ENCODE data around the gene COX19.

Gene COX19

DNA sequence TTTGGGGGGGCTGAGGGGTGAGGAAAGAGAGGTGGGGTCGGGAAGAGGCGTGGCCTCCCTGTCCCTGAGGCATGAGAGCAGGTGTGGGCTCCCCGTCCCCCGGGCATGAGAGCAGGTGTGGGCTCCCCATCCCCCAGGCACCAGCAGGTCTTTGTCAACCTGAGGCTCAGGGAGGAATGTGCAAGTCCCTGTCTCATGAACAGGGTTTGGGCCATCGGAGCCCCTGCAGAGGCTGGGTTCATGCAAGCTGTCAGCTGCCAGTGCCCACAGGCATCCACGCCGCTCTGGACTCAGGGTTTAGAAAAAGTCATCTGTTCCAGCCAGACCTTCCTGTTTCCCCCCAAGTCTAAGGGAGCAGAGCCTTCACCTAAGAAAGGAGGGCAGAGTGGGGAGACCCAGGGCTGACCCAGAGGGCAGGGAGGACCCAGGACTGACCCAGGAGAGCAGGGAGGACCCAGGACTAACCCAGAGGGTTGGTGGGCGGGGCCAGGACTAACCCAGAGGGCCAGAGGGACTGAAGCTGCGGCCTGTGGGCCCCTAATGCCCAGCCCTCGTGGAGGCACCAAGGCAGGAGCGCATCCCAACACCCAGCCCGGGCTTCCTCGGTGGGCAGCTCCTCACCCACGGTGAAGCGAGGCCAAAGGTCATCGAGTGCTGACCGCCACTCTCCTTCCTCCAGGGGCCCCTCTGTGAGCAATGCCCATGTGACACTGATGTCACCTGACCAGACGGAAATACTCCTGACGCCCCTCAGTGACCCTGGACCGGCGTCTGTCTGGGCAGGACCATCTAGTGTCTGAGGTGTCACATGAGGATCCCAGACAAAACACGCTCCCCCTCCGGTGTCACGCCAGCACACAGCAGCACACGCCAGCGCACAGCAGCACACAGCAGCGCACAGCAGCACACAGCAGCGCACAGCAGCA is 40.1 kb upstream of the COX19 start:
- WGBS (ENCODE audit: insufficient coverage) = 89% methylated on average over 27 of the region's 28 CpGs
- Histone ChIP-seq H3K9me3 (ENCODE audit: control extremely low read depth in 1 of 5, control insufficient read depth in 4 of 5, insufficient read depth in 2 of 5, low read depth in 1 of 5, low read length in 4 of 5) (peaks cover 0 to 2% (median 0%) of the 10 kb centered on the region in 5 experiments), H3K27ac (ENCODE audit: insufficient read depth in 1 of 2, low read depth in 1 of 2, low read length in 2 of 2, poor library complexity in 1 of 2, severe bottlenecking in 2 of 2) (no peak overlapping the region), H3K4me1 (ENCODE audit: control extremely low read depth in 1 of 4, control insufficient read depth in 4 of 4, insufficient read depth in 4 of 4, low read length in 3 of 4) (peaks cover 0 to 34% (median 25%) of the 10 kb centered on the region in 4 experiments), H3K27me3 (replicated peaks in 2 of 5; ENCODE audit: control insufficient read depth in 4 of 5, insufficient read depth in 5 of 5, low read length in 4 of 5) (no peaks in the 10 kb centered on the region), H3K36me3 (ENCODE audit: control insufficient read depth in 4 of 4, insufficient read depth in 4 of 4, low read length in 3 of 4) (peaks cover 0 to 10% (median 2%) of the 10 kb centered on the region in 4 experiments), H3K4me3 (ENCODE audit: control insufficient read depth in 1 of 7, extremely low read depth in 1 of 7, insufficient read depth in 4 of 7, low read depth in 2 of 7, low read length in 6 of 7) (no peak overlapping the region)
- ChIA-PET POLR2A (no interaction called here), CTCF (interaction anchor here (1.0 to 1.6 kb wide), 2 partner anchors 20 to 22 kb away, joined by 4 to 6 read pairs; no protein-coding TSS in a partner anchor)
- DNase-seq = peak in 1 of 3 donors; percentile 21

GRCh38 chr7:1014681-1015080 is 39.3 kb upstream of the COX19 start:
- peaks cover 0 to 12% (median under 1%) of the 10 kb centered on the region in 4 experiments for H3K36me3 ChIP-seq (ENCODE audit: control insufficient read depth in 4 of 4, insufficient read depth in 4 of 4, low read length in 3 of 4)
- H3K4me1 ChIP-seq (ENCODE audit: control extremely low read depth in 1 of 4, control insufficient read depth in 4 of 4, insufficient read depth in 4 of 4, low read length in 3 of 4) = peaks cover 0 to 34% (median 25%) of the 10 kb centered on the region in 4 experiments
- ChIA-PET POLR2A (no interaction called here), CTCF (interaction anchor here (1.6 kb wide), 1 partner anchor 19 kb away, joined by 6 read pairs; no protein-coding TSS in a partner anchor)
- no peak overlapping the region for H3K27ac ChIP-seq (ENCODE audit: insufficient read depth in 1 of 2, low read depth in 1 of 2, low read length in 2 of 2, poor library complexity in 1 of 2, severe bottlenecking in 2 of 2)
- H3K4me3 ChIP-seq (ENCODE audit: control insufficient read depth in 1 of 7, extremely low read depth in 1 of 7, insufficient read depth in 4 of 7, low read depth in 2 of 7, low read length in 6 of 7) = no peak overlapping the region
- H3K9me3 ChIP-seq (ENCODE audit: control extremely low read depth in 1 of 5, control insufficient read depth in 4 of 5, insufficient read depth in 2 of 5, low read depth in 1 of 5, low read length in 4 of 5) = no peaks in the 10 kb centered on the region
- no peaks in the 10 kb centered on the region for H3K27me3 ChIP-seq (replicated peaks in 2 of 5; ENCODE audit: control insufficient read depth in 4 of 5, insufficient read depth in 5 of 5, low read length in 4 of 5)
- DNase-seq = no peak
- 97% methylated on average over 20 of the region's 20 CpGs for WGBS (ENCODE audit: insufficient coverage)

GRCh38 chr7:1013581-1013980 is 38.2 kb upstream of the COX19 start:
- ChIA-PET CTCF (interaction anchor here (2.8 kb wide), 1 partner anchor 21 kb away, joined by 6 read pairs; no protein-coding TSS in a partner anchor), POLR2A (no interaction called here)
- Histone ChIP-seq H3K27me3 (replicated peaks in 2 of 5; ENCODE audit: control insufficient read depth in 4 of 5, insufficient read depth in 5 of 5, low read length in 4 of 5) (no peaks in the 10 kb centered on the region), H3K27ac (ENCODE audit: insufficient read depth in 1 of 2, low read depth in 1 of 2, low read length in 2 of 2, poor library complexity in 1 of 2, severe bottlenecking in 2 of 2) (no peak overlapping the region), H3K4me3 (ENCODE audit: control insufficient read depth in 1 of 7, extremely low read depth in 1 of 7, insufficient read depth in 4 of 7, low read depth in 2 of 7, low read length in 6 of 7) (no peak overlapping the region), H3K4me1 (ENCODE audit: control extremely low read depth in 1 of 4, control insufficient read depth in 4 of 4, insufficient read depth in 4 of 4, low read length in 3 of 4) (peaks cover 0 to 34% (median 25%) of the 10 kb centered on the region in 4 experiments), H3K9me3 (ENCODE audit: control extremely low read depth in 1 of 5, control insufficient read depth in 4 of 5, insufficient read depth in 2 of 5, low read depth in 1 of 5, low read length in 4 of 5) (no peaks in the 10 kb centered on the region), H3K36me3 (ENCODE audit: control insufficient read depth in 4 of 4, insufficient read depth in 4 of 4, low read length in 3 of 4) (peaks cover 0 to 15% (median 7%) of the 10 kb centered on the region in 4 experiments)
- no peak for DNase-seq
- 96% methylated on average over 10 of the region's 11 CpGs for WGBS (ENCODE audit: insufficient coverage)

DNA sequence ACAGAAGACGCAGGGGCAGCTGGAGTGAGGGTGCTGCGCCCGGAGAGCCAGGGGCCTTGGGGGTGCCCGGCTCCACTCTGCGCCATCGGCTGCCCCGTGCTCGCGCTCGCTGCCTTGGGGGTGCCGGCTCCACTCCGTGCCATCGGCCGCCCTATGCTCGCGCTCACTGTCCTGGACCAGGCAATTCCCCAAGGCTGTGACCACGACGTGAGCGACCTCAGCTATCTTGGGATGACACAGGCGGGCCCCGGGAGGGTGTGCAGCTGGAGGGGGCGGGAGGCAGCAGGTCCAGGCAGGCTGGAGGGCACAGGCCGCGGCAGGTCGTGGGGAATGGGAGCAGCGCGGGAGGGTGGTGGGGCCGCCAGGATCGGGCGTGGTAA is 37.4 kb upstream of the COX19 start:
- ChIA-PET CTCF (interaction anchor here (1.0 to 2.8 kb wide), 5 partner anchors 10 to 107 kb away, joined by 3 to 6 read pairs (median 6); partner anchors contain the start of gene GPR146), POLR2A (interaction anchor here (0.7 kb wide), 1 partner anchor 22 kb away, joined by 3 read pairs; no protein-coding TSS in a partner anchor)
- DNase-seq = no peak
- Histone ChIP-seq H3K27me3 (replicated peaks in 2 of 5; ENCODE audit: control insufficient read depth in 4 of 5, insufficient read depth in 5 of 5, low read length in 4 of 5) (no peaks in the 10 kb centered on the region), H3K9me3 (ENCODE audit: control extremely low read depth in 1 of 5, control insufficient read depth in 4 of 5, insufficient read depth in 2 of 5, low read depth in 1 of 5, low read length in 4 of 5) (no peaks in the 10 kb centered on the region), H3K36me3 (ENCODE audit: control insufficient read depth in 4 of 4, insufficient read depth in 4 of 4, low read length in 3 of 4) (peaks cover 0 to 17% (median 7%) of the 10 kb centered on the region in 4 experiments), H3K27ac (ENCODE audit: insufficient read depth in 1 of 2, low read depth in 1 of 2, low read length in 2 of 2, poor library complexity in 1 of 2, severe bottlenecking in 2 of 2) (no peak overlapping the region), H3K4me3 (ENCODE audit: control insufficient read depth in 1 of 7, extremely low read depth in 1 of 7, insufficient read depth in 4 of 7, low read depth in 2 of 7, low read length in 6 of 7) (peak overlapping the region in 1 of 7 experiments; percentile 19), H3K4me1 (ENCODE audit: control extremely low read depth in 1 of 4, control insufficient read depth in 4 of 4, insufficient read depth in 4 of 4, low read length in 3 of 4) (peaks cover 0 to 34% (median 25%) of the 10 kb centered on the region in 4 experiments)
- WGBS (ENCODE audit: insufficient coverage) = 92% methylated on average over 27 of the region's 30 CpGs

- Histone ChIP-seq H3K4me3 (ENCODE audit: control insufficient read depth in 1 of 7, extremely low read depth in 1 of 7, insufficient read depth in 4 of 7, low read depth in 2 of 7, low read length in 6 of 7) (no peak overlapping the region), H3K27me3 (replicated peaks in 2 of 5; ENCODE audit: control insufficient read depth in 4 of 5, insufficient read depth in 5 of 5, low read length in 4 of 5) (no peaks in the 10 kb centered on the region), H3K9me3 (ENCODE audit: control extremely low read depth in 1 of 5, control insufficient read depth in 4 of 5, insufficient read depth in 2 of 5, low read depth in 1 of 5, low read length in 4 of 5) (no peaks in the 10 kb centered on the region), H3K36me3 (ENCODE audit: control insufficient read depth in 4 of 4, insufficient read depth in 4 of 4, low read length in 3 of 4) (peaks cover 0 to 22% (median 10%) of the 10 kb centered on the region in 4 experiments), H3K4me1 (ENCODE audit: control extremely low read depth in 1 of 4, control insufficient read depth in 4 of 4, insufficient read depth in 4 of 4, low read length in 3 of 4) (peaks cover 0 to 34% (median 25%) of the 10 kb centered on the region in 4 experiments), H3K27ac (ENCODE audit: insufficient read depth in 1 of 2, low read depth in 1 of 2, low read length in 2 of 2, poor library complexity in 1 of 2, severe bottlenecking in 2 of 2) (no peak overlapping the region)
- ChIA-PET CTCF (interaction anchor here (1.0 to 2.8 kb wide), 6 partner anchors 11 to 107 kb away, joined by 3 to 6 read pairs (median 5); partner anchors contain the start of gene GPR146), POLR2A (interaction anchor here (0.6 to 0.7 kb wide), 2 partner anchors 23 to 42 kb away, joined by 3 to 4 read pairs; no protein-coding TSS in a partner anchor)
- peak in 2 of 3 donors; percentile 85 to 87 for DNase-seq
- WGBS (ENCODE audit: insufficient coverage) = 46% methylated on average over 29 of the region's 32 CpGs
Observed at GRCh38 chr7:1012004-1012715, 36.8 kb upstream of the COX19 start.

DNA sequence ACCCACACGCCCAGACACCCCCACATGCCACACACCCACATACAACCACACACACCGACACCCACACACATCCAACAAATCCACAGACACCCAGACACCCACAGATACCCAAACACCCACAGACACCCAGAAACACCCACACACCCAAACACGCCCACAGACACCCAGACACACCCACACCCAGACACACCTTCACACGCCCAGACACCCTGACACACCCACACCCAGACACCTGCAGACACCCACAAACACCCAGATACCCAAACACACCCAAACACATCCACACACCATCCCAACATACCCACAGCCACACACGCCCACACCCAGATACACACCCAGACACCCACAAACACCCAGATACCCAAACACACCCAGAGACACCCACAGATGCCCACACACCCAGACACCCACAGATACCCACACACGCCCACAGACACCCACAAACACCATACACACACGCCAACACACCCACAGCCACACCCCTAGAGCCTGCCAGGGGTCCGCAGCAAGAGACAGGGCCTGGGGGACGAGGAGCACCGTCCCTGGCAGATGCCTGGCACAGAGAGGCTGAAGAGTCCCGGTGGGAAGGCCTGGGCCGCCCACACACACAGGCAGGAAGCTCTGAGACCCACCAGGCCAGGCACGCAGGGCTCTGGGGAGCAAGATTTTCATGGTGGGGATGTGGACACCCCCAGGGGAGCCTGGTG is 36.1 kb upstream of the COX19 start:
- peaks cover 0 to 34% (median 25%) of the 10 kb centered on the region in 4 experiments for H3K4me1 ChIP-seq (ENCODE audit: control extremely low read depth in 1 of 4, control insufficient read depth in 4 of 4, insufficient read depth in 4 of 4, low read length in 3 of 4)
- no peak for DNase-seq
- no peak overlapping the region for H3K27ac ChIP-seq (ENCODE audit: insufficient read depth in 1 of 2, low read depth in 1 of 2, low read length in 2 of 2, poor library complexity in 1 of 2, severe bottlenecking in 2 of 2)
- ChIA-PET CTCF (interaction anchor here (1.1 to 2.8 kb wide), 4 partner anchors 11 to 54 kb away, joined by 3 to 6 read pairs (median 5); no protein-coding TSS in a partner anchor), POLR2A (no interaction called here)
- no peaks in the 10 kb centered on the region for H3K27me3 ChIP-seq (replicated peaks in 2 of 5; ENCODE audit: control insufficient read depth in 4 of 5, insufficient read depth in 5 of 5, low read length in 4 of 5)
- peaks cover 0 to 29% (median 11%) of the 10 kb centered on the region in 4 experiments for H3K36me3 ChIP-seq (ENCODE audit: control insufficient read depth in 4 of 4, insufficient read depth in 4 of 4, low read length in 3 of 4)
- 86% methylated on average over 10 of the region's 13 CpGs for WGBS (ENCODE audit: insufficient coverage)
- no peak overlapping the region for H3K4me3 ChIP-seq (ENCODE audit: control insufficient read depth in 1 of 7, extremely low read depth in 1 of 7, insufficient read depth in 4 of 7, low read depth in 2 of 7, low read length in 6 of 7)
- no peaks in the 10 kb centered on the region for H3K9me3 ChIP-seq (ENCODE audit: control extremely low read depth in 1 of 5, control insufficient read depth in 4 of 5, insufficient read depth in 2 of 5, low read depth in 1 of 5, low read length in 4 of 5)

Data from common myeloid progenitor, CD34-positive (primary cell).